ENCODE data around the gene RAMP3. TPM values are rescaled to one million over a fixed set of nuclear protein-coding genes. Genes with fewer than 3 reads are reported as not detected.

The RAMP3 gene
- total RNA-seq, 1 experiment from 2014 or later, result 0.13 TPM

- POLR2A ChIA-PET, result no interaction called here
- Histone ChIP-seq H3K4me3 (ENCODE audit: low read depth in 2 of 2, low read length in 2 of 2) (no peak overlapping the region), H3K4me1 (ENCODE audit: control insufficient read depth, insufficient read depth, low read length) (no peaks in the 10 kb centered on the region), H3K27me3 (ENCODE audit: control insufficient read depth, insufficient read depth, low read length) (peaks cover 2% of the 10 kb centered on the region; the same call in 1 of the 2 replicates), H3K27ac (ENCODE audit: low read length) (no peak overlapping the region), H3K9me3 (ENCODE audit: control insufficient read depth, insufficient read depth, low read depth, low read length) (no peaks in the 10 kb centered on the region), H3K36me3 (ENCODE audit: control insufficient read depth, insufficient read depth, low read length) (no peaks in the 10 kb centered on the region)
- BruUV-seq (replicated peaks), result no TSS peak
- ATAC-seq (no peak), DNase-seq (ENCODE audit: low read depth, low spot score) (no peak)
- intact Hi-C loops (cut with micrococcal nuclease; ENCODE audit: unreplicated experiment), result no loop called here
- in situ Hi-C loops (cut with HindIII; ENCODE audit: low pct_unique_long_range_greater_than_20kb, low sequenced_read_pairs), result no loop called here
- no peak for TF ChIP-seq TCF7L2 (IDR thresholded peaks at IDR 0.05; ENCODE audit: low read depth, low read length)
- no peak for TF ChIP-seq SIN3A (IDR thresholded peaks at IDR 0.05; ENCODE audit: borderline replicate concordance, insufficient read depth, low read depth, low read length)
- CTCF ChIA-PET, result no interaction called here
Observed at GRCh38 chr7:45198986-45199385, 41.4 kb downstream of the RAMP3 start.

DNA sequence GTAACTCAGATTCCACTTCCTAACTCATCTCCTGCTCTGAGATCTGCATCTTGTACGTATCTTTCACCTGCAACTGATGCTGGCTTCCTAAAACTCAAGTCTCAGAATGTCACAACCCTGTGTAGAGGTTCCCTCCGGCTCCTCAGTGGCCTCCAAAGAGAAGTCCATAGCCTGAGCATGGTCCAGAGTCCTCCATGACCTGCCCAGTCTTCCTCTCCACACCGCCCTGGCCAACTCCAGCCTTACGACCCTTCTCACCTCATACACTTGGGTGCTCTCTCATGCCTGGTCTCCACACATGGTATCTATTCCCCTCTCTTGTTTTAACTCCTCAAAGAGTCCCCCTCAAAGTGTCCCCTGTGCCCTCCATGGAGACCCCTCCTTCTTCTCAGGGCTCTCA is 41.9 kb downstream of the RAMP3 start:
- peaks cover 2% of the 10 kb centered on the region; the same call in 1 of the 2 replicates for H3K27me3 ChIP-seq (ENCODE audit: control insufficient read depth, insufficient read depth, low read length)
- ATAC-seq, result no peak

More for the DNA sequence above, 41.9 kb downstream of the RAMP3 start:
- Histone ChIP-seq H3K36me3 (ENCODE audit: control insufficient read depth, insufficient read depth, low read length) (no peaks in the 10 kb centered on the region), H3K4me3 (ENCODE audit: low read depth in 2 of 2, low read length in 2 of 2) (no peak overlapping the region), H3K27ac (ENCODE audit: low read length) (no peak overlapping the region), H3K9me3 (ENCODE audit: control insufficient read depth, insufficient read depth, low read depth, low read length) (no peaks in the 10 kb centered on the region), H3K4me1 (ENCODE audit: control insufficient read depth, insufficient read depth, low read length) (no peaks in the 10 kb centered on the region)
- DNase-seq (ENCODE audit: low read depth, low spot score), result no peak
- in situ Hi-C loops (cut with HindIII; ENCODE audit: low pct_unique_long_range_greater_than_20kb, low sequenced_read_pairs) (no loop called here), intact Hi-C loops (cut with micrococcal nuclease; ENCODE audit: unreplicated experiment) (no loop called here)
- TF ChIP-seq CTCF (IDR thresholded peaks at IDR 0.05), result no peak
- TF ChIP-seq POLR2AphosphoS5 (IDR thresholded peaks at IDR 0.05; ENCODE audit: low read depth, low read length), result no peak
- TF ChIP-seq TCF7L2 (IDR thresholded peaks at IDR 0.05; ENCODE audit: low read depth, low read length), result no peak
- TF ChIP-seq, protein P1, sequence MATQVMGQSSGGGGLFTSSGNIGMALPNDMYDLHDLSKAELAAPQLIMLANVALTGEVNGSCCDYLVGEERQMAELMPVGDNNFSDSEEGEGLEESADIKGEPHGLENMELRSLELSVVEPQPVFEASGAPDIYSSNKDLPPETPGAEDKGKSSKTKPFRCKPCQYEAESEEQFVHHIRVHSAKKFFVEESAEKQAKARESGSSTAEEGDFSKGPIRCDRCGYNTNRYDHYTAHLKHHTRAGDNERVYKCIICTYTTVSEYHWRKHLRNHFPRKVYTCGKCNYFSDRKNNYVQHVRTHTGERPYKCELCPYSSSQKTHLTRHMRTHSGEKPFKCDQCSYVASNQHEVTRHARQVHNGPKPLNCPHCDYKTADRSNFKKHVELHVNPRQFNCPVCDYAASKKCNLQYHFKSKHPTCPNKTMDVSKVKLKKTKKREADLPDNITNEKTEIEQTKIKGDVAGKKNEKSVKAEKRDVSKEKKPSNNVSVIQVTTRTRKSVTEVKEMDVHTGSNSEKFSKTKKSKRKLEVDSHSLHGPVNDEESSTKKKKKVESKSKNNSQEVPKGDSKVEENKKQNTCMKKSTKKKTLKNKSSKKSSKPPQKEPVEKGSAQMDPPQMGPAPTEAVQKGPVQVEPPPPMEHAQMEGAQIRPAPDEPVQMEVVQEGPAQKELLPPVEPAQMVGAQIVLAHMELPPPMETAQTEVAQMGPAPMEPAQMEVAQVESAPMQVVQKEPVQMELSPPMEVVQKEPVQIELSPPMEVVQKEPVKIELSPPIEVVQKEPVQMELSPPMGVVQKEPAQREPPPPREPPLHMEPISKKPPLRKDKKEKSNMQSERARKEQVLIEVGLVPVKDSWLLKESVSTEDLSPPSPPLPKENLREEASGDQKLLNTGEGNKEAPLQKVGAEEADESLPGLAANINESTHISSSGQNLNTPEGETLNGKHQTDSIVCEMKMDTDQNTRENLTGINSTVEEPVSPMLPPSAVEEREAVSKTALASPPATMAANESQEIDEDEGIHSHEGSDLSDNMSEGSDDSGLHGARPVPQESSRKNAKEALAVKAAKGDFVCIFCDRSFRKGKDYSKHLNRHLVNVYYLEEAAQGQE (IDR thresholded peaks at IDR 0.05; ENCODE audit: insufficient read depth in 1 of 2, low read depth in 2 of 2, low read length in 1 of 2), result no peak
- no peak for TF ChIP-seq SIN3A (IDR thresholded peaks at IDR 0.05; ENCODE audit: borderline replicate concordance, insufficient read depth, low read depth, low read length)
- no TSS peak for BruUV-seq (replicated peaks)
- CTCF ChIA-PET, result no interaction called here
- POLR2A ChIA-PET, result no interaction called here

All from Panc1 (cell line).